ENCODE data around the gene AFDN. TPM values are rescaled to one million over a fixed set of nuclear protein-coding genes. Genes with fewer than 3 reads are reported as not detected.

Gene AFDN
- polyA plus RNA-seq, 1 of the 3 experiments (the other 2 are of a cell fraction) = 25.1 TPM

DNA sequence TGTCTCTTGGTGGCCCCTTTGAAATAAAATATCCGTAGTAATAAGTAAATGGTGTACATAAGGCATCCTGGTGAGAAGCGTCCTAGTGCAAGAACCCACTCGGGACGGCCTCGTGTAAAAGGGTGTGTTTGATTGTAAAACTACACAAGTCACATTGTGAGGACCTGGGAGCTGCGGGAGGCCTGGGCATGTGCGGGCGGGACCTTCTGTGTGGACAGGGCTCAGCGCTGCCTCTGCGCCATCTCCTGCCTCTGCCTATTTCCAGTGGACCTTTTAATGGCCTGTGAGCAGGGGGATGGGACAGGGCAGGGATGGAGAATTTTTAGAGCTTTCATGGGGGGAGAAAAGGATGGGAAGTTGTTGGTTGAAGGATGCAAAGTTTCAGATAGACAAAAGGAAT is 145.5 kb downstream of the AFDN start:
- WGBS (ENCODE audit: low lambda C conversion rate) = 97% methylated on average over 10 of the region's 10 CpGs
- H3K4me3 ChIP-seq (ENCODE audit: low read depth in 2 of 2, low read length in 1 of 2) = no peak overlapping the region

GRCh38 chr6:167973148-167973885 is 146.6 kb downstream of the AFDN start:
- Histone ChIP-seq H2AFZ (ENCODE audit: low read depth) (no peak overlapping the region), H3K9me2 (no peaks in the 10 kb centered on the region), H3K4me1 (ENCODE audit: control insufficient read depth in 1 of 2, insufficient read depth in 2 of 2, low read depth in 1 of 2, low read length in 1 of 2) (no peaks in the 10 kb centered on the region), H3K9me3 (no peaks in the 10 kb centered on the region), H3K4me3 (ENCODE audit: low read depth in 2 of 2, low read length in 1 of 2) (no peak overlapping the region), H3K36me3 (replicated peaks in 1 of 2; ENCODE audit: control insufficient read depth in 1 of 2, insufficient read depth in 2 of 2, low read length in 1 of 2) (peaks cover 4 to 27% of the 10 kb centered on the region in 2 experiments), H3K27ac (ENCODE audit: low read depth in 2 of 2, low read length in 1 of 2) (no peak overlapping the region), H3K27me3 (ENCODE audit: insufficient read depth) (no peaks in the 10 kb centered on the region), H3K9ac (no peak overlapping the region), H3K4me2 (no peak overlapping the region), H3F3A (replicated peaks; ENCODE audit: insufficient read depth) (no peaks in the 10 kb centered on the region), H4K20me1 (ENCODE audit: insufficient read depth) (no peaks in the 10 kb centered on the region), H3K79me2 (ENCODE audit: insufficient read depth) (no peaks in the 10 kb centered on the region)
- WGBS (ENCODE audit: low lambda C conversion rate) = 95% methylated on average over 8 of the region's 9 CpGs
- ChIA-PET POLR2A (no interaction called here), CTCF (no interaction called here)
- TF ChIP-seq, protein P1, sequence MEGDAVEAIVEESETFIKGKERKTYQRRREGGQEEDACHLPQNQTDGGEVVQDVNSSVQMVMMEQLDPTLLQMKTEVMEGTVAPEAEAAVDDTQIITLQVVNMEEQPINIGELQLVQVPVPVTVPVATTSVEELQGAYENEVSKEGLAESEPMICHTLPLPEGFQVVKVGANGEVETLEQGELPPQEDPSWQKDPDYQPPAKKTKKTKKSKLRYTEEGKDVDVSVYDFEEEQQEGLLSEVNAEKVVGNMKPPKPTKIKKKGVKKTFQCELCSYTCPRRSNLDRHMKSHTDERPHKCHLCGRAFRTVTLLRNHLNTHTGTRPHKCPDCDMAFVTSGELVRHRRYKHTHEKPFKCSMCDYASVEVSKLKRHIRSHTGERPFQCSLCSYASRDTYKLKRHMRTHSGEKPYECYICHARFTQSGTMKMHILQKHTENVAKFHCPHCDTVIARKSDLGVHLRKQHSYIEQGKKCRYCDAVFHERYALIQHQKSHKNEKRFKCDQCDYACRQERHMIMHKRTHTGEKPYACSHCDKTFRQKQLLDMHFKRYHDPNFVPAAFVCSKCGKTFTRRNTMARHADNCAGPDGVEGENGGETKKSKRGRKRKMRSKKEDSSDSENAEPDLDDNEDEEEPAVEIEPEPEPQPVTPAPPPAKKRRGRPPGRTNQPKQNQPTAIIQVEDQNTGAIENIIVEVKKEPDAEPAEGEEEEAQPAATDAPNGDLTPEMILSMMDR (IDR thresholded peaks at IDR 0.05) = no peak
- TF ChIP-seq EP300 (IDR thresholded peaks at IDR 0.05; ENCODE audit: borderline replicate concordance in 1 of 2, low read depth in 1 of 2, low read length in 1 of 2) (no peak), TAF1 (IDR thresholded peaks at IDR 0.05; ENCODE audit: borderline replicate concordance, low read depth, low read length) (no peak), REST (IDR thresholded peaks at IDR 0.05; ENCODE audit: low read depth, low read length) (no peak), TCF12 (IDR thresholded peaks at IDR 0.05) (no peak), FOXJ3 (CRISPR knock-in tag; IDR thresholded peaks at IDR 0.05) (no peak), RCOR1 (IDR thresholded peaks at IDR 0.05; ENCODE audit: low read length) (no peak), ELF1 (IDR thresholded peaks at IDR 0.05) (no peak), RXRA (IDR thresholded peaks at IDR 0.05; ENCODE audit: borderline replicate concordance, low read depth) (no peak), CHD2 (IDR thresholded peaks at IDR 0.05; ENCODE audit: low read length, partially characterized antibody) (no peak), MEF2A (IDR thresholded peaks at IDR 0.05; ENCODE audit: borderline replicate concordance, low read depth) (no peak)
- TF ChIP-seq, protein P2, sequence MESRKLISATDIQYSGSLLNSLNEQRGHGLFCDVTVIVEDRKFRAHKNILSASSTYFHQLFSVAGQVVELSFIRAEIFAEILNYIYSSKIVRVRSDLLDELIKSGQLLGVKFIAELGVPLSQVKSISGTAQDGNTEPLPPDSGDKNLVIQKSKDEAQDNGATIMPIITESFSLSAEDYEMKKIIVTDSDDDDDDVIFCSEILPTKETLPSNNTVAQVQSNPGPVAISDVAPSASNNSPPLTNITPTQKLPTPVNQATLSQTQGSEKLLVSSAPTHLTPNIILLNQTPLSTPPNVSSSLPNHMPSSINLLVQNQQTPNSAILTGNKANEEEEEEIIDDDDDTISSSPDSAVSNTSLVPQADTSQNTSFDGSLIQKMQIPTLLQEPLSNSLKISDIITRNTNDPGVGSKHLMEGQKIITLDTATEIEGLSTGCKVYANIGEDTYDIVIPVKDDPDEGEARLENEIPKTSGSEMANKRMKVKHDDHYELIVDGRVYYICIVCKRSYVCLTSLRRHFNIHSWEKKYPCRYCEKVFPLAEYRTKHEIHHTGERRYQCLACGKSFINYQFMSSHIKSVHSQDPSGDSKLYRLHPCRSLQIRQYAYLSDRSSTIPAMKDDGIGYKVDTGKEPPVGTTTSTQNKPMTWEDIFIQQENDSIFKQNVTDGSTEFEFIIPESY (IDR thresholded peaks at IDR 0.05; ENCODE audit: borderline replicate concordance, low read depth) = no peak
- DNase-seq = no peak

More for the DNA sequence above, 145.5 kb downstream of the AFDN start:
- Histone ChIP-seq H3K9me2 (no peaks in the 10 kb centered on the region), H3K36me3 (replicated peaks in 1 of 2; ENCODE audit: control insufficient read depth in 1 of 2, insufficient read depth in 2 of 2, low read length in 1 of 2) (peaks cover 9 to 36% of the 10 kb centered on the region in 2 experiments), H3K27ac (ENCODE audit: low read depth in 2 of 2, low read length in 1 of 2) (no peak overlapping the region), H3K9me3 (no peaks in the 10 kb centered on the region), H3K4me1 (ENCODE audit: control insufficient read depth in 1 of 2, insufficient read depth in 2 of 2, low read depth in 1 of 2, low read length in 1 of 2) (no peaks in the 10 kb centered on the region), H3K9ac (no peak overlapping the region), H3K27me3 (ENCODE audit: insufficient read depth) (no peaks in the 10 kb centered on the region), H4K20me1 (ENCODE audit: insufficient read depth) (no peaks in the 10 kb centered on the region), H2AFZ (ENCODE audit: low read depth) (no peak overlapping the region), H3F3A (replicated peaks; ENCODE audit: insufficient read depth) (no peaks in the 10 kb centered on the region), H3K79me2 (ENCODE audit: insufficient read depth) (no peaks in the 10 kb centered on the region), H3K4me2 (no peak overlapping the region)
- no peak for DNase-seq
- TF ChIP-seq JUND (IDR thresholded peaks at IDR 0.05) = no peak
- ChIA-PET CTCF (no interaction called here), POLR2A (no interaction called here)
